GM18861 (cell line): ENCODE results near the gene SPAG17.
A peak's percentile ranks its signal among the peaks of the same experiment; 100 is the strongest.

ENCODE experiments used
- ATAC-seq: cut with Tn5 transposase; IDR thresholded peaks from one replicate; pipeline ENCODE4 v1.9.1; 2021; ENCODE audit not compliant: unreplicated experiment

The SPAG17 gene

GRCh38 chr1:118169016-118169415 is 16.0 kb downstream of the SPAG17 start:
- ATAC-seq: no peak

- ATAC-seq: no peak
These were observed 24.2 kb downstream of the SPAG17 start for GRCh38 chr1:118160806-118161205.

GRCh38 chr1:118159569-118159968 is 25.5 kb downstream of the SPAG17 start:
- no peak for ATAC-seq

- no peak for ATAC-seq
These were observed 26.1 kb downstream of the SPAG17 start for GRCh38 chr1:118158924-118159323.

GRCh38 chr1:118157506-118157905 is 27.5 kb downstream of the SPAG17 start:
- ATAC-seq: no peak

GRCh38 chr1:118155106-118155505 is 29.9 kb downstream of the SPAG17 start:
- ATAC-seq: no peak

- no peak for ATAC-seq
These were observed 30.8 kb downstream of the SPAG17 start for GRCh38 chr1:118154220-118154619.

GRCh38 chr1:118151312-118151937 is 33.6 kb downstream of the SPAG17 start:
- no peak for ATAC-seq

- ATAC-seq: no peak
These were observed 35.2 kb downstream of the SPAG17 start for GRCh38 chr1:118149799-118150198.

- no peak for ATAC-seq
These were observed 37.0 kb downstream of the SPAG17 start for GRCh38 chr1:118148034-118148433.

GRCh38 chr1:118147522-118147921 is 37.5 kb downstream of the SPAG17 start:
- no peak for ATAC-seq

GRCh38 chr1:118145721-118146120 is 39.3 kb downstream of the SPAG17 start:
- ATAC-seq: no peak

GRCh38 chr1:118144684-118145083 is 40.3 kb downstream of the SPAG17 start:
- no peak for ATAC-seq

GRCh38 chr1:118143831-118144230 is 41.2 kb downstream of the SPAG17 start:
- ATAC-seq: no peak

- no peak for ATAC-seq
These were observed 41.9 kb downstream of the SPAG17 start for GRCh38 chr1:118143121-118143520.

- ATAC-seq: no peak
These were observed 42.5 kb downstream of the SPAG17 start for GRCh38 chr1:118142546-118142945.

GRCh38 chr1:118137900-118138299 is 47.1 kb downstream of the SPAG17 start:
- no peak for ATAC-seq

GRCh38 chr1:118136187-118136941 is 48.7 kb downstream of the SPAG17 start:
- peak; percentile 100 for ATAC-seq

- no peak for ATAC-seq
These were observed 53.0 kb downstream of the SPAG17 start for GRCh38 chr1:118132000-118132399.

- no peak for ATAC-seq
These were observed 56.3 kb downstream of the SPAG17 start for GRCh38 chr1:118128761-118129160.

- no peak for ATAC-seq
These were observed 61.0 kb downstream of the SPAG17 start for GRCh38 chr1:118124064-118124463.

- no peak for ATAC-seq
These were observed 61.8 kb downstream of the SPAG17 start for GRCh38 chr1:118123116-118123839.
